Lower leg skin (tissue), 4 donors: Measurements from ENCODE around the gene CHST10. TPM values are rescaled to one million over a fixed set of nuclear protein-coding genes. Genes with fewer than 3 reads are reported as not detected.
"Not testable (repeated sequence)": the region's sequence is repeated elsewhere in the genome, so short reads cannot be mapped to it uniquely, and the experiment has no call there.

ENCODE experiments used
- DNase-seq, 2 donors: peaks; one replicate each; pipeline ENCODE4 v3.0.0-alpha.2; 2019; ENCODE audit warnings: low spot score in 2 of 2
- H3K4me3 ChIP-seq: fragments of 200-600 bp; sonication (generic); 2 replicates; pipeline ENCODE4 v1.5.1; 2017; ENCODE audit warnings: mild to moderate bottlenecking, low read depth; ENCODE audit not compliant: poor library complexity, severe bottlenecking
- POLR2A ChIP-seq, 2 donors: fragments of 450-650 bp; IDR thresholded peaks; one replicate each; pipeline ENCODE4 v1.6.1; 2016 to 2017; ENCODE audit warnings: antibody characterized with exemption in 2 of 2, mild to moderate bottlenecking in 1 of 2, moderate library complexity in 1 of 2
- WGBS, 2 donors: methylation state at CpG; one replicate each; pipeline ENCODE4 v1.1.5; 2018; 5-methylcytosine and 5-hydroxymethylcytosine counted together
- intact Hi-C: fragments of 100-400 bp; cut with DNase I; formaldehyde crosslinking; loops from one replicate; pipeline ENCODE4 v1.15.0; 2023; ENCODE audit warnings: low total_unique reads
- total RNA-seq, 4 donors: library from RNA; depleted of rRNA; stranded (reverse); fragments of >200 nt; gene quantifications; one replicate each; pipeline ENCODE4 v1.1.0, GENCODE V29; 2016
- TF ChIP-seq, protein P1 (sequence below), 3 donors: fragments of 450-650 bp; IDR thresholded peaks; one replicate each; pipeline ENCODE4 v1.5.1; 2016; ENCODE audit warnings: antibody characterized with exemption in 3 of 3, mild to moderate bottlenecking in 3 of 3, moderate library complexity in 2 of 3

Gene CHST10
- total RNA-seq, 4 donors from 2014 or later: 0.66 to 5.5 (median 2.4) TPM

DNA sequence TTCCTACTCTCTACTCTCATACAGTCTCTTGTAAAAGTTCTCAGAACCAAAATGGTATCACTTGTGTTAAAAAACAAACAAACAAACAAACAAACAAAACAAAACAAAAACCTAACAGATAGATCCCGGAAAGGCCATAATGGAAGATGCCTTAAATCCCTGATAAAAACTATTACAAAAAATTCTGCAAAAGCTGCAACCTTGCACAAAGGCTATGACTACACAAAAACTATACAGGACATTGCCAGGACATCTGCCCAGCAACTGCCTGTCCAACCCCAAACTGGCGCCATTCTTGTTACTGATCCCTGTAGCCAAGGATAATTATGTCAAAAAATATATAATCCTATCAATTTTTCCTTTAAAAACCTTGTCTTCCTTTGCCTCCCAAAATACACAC lies 58.9 kb downstream of the CHST10 start:
- WGBS, 2 donors: 89 to 91% methylated on average over 2 of the region's 2 CpGs
- intact Hi-C loops: no loop called here
- TF ChIP-seq POLR2A (IDR thresholded peaks at IDR 0.05): no peak
- TF ChIP-seq, protein P1, sequence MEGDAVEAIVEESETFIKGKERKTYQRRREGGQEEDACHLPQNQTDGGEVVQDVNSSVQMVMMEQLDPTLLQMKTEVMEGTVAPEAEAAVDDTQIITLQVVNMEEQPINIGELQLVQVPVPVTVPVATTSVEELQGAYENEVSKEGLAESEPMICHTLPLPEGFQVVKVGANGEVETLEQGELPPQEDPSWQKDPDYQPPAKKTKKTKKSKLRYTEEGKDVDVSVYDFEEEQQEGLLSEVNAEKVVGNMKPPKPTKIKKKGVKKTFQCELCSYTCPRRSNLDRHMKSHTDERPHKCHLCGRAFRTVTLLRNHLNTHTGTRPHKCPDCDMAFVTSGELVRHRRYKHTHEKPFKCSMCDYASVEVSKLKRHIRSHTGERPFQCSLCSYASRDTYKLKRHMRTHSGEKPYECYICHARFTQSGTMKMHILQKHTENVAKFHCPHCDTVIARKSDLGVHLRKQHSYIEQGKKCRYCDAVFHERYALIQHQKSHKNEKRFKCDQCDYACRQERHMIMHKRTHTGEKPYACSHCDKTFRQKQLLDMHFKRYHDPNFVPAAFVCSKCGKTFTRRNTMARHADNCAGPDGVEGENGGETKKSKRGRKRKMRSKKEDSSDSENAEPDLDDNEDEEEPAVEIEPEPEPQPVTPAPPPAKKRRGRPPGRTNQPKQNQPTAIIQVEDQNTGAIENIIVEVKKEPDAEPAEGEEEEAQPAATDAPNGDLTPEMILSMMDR (IDR thresholded peaks at IDR 0.05): no peak
- no peak for DNase-seq
- H3K4me3 ChIP-seq: no peak overlapping the region

DNA sequence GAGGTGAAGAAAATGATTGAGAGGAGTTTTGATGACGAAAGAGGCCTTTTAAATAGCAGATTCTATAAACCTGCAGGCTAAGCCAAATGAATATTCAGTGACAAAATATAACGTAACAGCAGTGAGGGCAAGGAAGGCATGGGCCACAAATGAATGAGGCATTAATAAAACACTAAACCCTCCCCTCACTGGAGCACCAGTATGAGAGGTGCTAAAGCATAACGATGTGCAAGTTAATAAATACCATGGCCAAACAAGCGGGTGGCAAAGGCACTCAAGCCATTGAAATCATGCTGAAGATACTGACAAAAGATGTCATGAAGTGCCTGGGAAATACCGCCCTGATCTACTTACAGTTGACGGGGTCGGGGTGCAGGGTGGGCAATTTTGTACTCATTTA lies 64.9 kb downstream of the CHST10 start:
- TF ChIP-seq, protein P1 (IDR thresholded peaks at IDR 0.05): no peak
- no peak for TF ChIP-seq POLR2A (IDR thresholded peaks at IDR 0.05)
- 87 to 89% methylated on average over 7 of the region's 7 CpGs for WGBS, 2 donors
- H3K4me3 ChIP-seq: no peak overlapping the region
- intact Hi-C loops: no loop called here
- no peak for DNase-seq

DNA sequence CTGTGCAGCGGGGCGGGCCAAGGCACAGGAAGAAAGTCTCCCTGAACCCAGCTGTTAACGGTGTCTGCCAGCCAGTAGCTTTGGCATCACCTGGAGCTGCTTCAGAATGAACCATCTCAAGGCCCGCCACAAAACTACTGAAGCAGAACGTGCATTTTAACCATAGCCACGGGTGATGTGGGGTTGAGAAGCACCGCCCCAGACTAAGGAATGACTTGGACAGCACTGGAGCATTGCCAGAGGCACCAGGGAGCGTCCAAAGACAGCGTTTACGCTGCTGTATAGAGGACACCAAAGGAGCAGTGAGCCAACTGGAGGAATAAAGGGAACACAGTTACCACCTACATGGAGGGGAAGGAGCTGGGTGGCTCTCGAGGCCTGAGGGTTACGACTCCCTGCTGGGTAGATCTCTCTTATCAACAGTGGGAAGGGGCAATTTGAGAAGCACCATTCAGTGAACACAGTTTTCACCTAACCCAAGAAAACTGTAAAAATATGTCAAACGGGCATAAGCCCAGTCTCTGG lies 66.7 kb downstream of the CHST10 start:
- no peak for TF ChIP-seq POLR2A (IDR thresholded peaks at IDR 0.05)
- TF ChIP-seq, protein P1 (IDR thresholded peaks at IDR 0.05): no peak
- intact Hi-C loops: no loop called here
- no peak overlapping the region for H3K4me3 ChIP-seq
- 63 to 67% methylated on average over 13 of the region's 13 CpGs for WGBS, 2 donors
- no peak for DNase-seq

DNA sequence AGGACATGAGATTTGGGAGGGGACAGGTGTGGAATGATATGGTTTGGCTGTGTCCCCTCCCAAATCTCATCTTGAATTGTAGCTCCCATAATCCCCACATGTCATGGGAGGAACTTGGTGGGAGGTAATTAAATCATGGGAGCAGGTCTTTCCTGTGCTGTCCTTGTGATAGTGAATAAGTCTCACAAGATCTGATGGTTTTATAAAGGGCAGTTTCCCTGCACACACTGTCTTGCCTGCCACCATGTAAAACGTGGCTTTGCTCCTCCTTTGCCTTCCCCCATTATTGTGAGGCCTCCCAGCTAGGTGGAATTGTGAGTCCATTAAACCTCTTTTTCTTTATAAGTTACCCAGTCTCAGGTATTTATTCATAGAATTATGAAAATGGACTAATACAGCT lies 72.3 kb downstream of the CHST10 start:
- intact Hi-C loops, H3K4me3 ChIP-seq, DNase-seq: not testable (repeated sequence)
- WGBS, 2 donors: 37% methylated on average over 1 of the region's 1 CpG

DNA sequence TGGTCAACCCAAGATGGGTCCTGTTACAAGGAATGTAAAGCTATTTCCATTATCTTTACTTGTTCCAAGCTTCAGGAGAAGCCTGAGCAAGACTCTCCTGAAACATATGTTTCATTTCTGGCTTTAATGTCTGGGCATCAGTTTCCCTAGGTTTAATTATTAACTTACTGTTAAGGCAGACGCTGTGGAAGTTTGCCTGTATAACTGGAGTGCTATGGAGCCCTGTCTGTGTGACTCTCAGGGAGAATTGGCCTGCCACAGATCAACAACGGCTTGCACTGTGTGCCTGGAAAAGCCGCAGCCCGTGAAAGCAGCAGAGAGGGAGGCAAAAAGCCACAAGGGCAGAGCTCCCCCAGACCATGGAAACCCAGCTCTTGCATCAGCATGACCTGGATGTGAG lies 73.0 kb downstream of the CHST10 start:
- DNase-seq: no peak
- intact Hi-C loops: no loop called here
- 85 to 88% methylated on average over 4 of the region's 4 CpGs for WGBS, 2 donors
- TF ChIP-seq, protein P1 (IDR thresholded peaks at IDR 0.05): no peak
- no peak for TF ChIP-seq POLR2A (IDR thresholded peaks at IDR 0.05)
- no peak overlapping the region for H3K4me3 ChIP-seq

DNA sequence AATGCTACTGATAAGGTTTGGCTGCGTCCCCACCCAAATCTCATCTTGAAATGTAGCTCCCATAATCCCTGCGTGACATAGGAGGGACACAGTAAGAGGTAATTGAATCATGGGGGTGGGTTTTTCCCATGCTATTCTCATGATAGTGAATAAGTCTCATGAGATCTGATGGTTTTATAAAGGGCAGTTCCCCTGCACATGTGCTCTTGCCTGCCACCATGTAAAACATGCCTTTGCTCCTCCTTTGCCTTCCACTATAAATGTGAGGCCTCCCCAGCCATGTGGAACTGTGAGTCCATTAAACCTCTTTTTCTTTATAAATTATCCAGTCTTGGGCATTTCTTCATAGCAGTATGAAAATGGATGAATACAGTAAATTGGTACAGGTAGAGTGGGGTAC lies 75.0 kb downstream of the CHST10 start:
- intact Hi-C loops, H3K4me3 ChIP-seq, DNase-seq: not testable (repeated sequence)
- WGBS, 2 donors: 84 to 94% methylated on average over 2 of the region's 2 CpGs

Other genes with a start within 250 kb of the CHST10 start
- 1 to 10 TPM in 2 of 4 donors, under 1 TPM in 2; 0.38 to 2.6 (median 1.1) TPM for gene LONRF2, start 95.2 kb downstream of the CHST10 start, total RNA-seq
- gene NMS, start 52.8 kb upstream of the CHST10 start, total RNA-seq: not detected
- 10 to 100 TPM; 14.9 to 20.5 (median 16.2) TPM for gene PDCL3, start 145.3 kb upstream of the CHST10 start, total RNA-seq